HG03571 (cell line): ENCODE results near the gene GTF2F1.
"Not testable (repeated sequence)": the region's sequence is repeated elsewhere in the genome, so short reads cannot be mapped to it uniquely, and the experiment has no call there.

Source experiments
- ATAC-seq: cut with Tn5 transposase; IDR thresholded peaks from one replicate; pipeline ENCODE4 v1.9.1; 2021; ENCODE audit not compliant: unreplicated experiment

Gene GTF2F1

GRCh38 chr19:6417713-6418561 is 25.0 kb upstream of the GTF2F1 start:
- no peak for ATAC-seq

DNA sequence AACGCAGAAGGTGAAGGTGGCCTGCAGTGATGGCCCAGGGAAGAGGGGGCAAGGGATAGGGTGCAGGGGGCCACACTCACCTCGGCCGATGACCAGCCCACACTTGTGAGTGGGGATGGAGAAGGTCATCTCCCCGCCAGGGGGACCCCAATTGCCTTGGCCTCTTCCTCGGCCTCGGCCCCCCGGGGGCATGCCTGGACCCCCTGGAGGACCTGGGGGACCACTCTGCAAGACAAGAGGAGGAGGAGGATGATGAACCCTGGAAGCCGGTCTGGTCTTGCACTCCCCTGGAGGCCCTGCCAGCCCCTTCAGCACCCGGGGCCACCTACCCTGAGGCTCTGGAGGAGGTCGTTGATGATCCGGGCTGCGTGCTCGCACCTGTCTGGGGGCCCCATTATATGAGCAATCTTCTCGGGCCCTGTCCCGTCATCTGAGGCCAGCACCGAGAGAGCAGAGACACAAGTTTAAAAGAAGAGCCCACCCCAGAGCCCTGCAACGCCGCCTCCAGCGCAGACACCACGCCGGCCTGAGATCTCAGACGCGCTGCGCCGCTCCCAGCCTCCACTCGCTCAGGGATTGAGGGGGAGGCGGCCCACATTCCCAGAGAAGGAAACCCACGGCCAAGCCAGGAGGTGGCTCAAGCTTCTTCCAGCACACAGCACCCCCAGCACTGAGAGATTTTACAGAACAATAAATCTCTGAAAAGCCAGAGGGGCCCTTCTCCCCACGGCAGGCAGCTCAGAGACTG is 23.9 kb upstream of the GTF2F1 start:
- no peak for ATAC-seq

DNA sequence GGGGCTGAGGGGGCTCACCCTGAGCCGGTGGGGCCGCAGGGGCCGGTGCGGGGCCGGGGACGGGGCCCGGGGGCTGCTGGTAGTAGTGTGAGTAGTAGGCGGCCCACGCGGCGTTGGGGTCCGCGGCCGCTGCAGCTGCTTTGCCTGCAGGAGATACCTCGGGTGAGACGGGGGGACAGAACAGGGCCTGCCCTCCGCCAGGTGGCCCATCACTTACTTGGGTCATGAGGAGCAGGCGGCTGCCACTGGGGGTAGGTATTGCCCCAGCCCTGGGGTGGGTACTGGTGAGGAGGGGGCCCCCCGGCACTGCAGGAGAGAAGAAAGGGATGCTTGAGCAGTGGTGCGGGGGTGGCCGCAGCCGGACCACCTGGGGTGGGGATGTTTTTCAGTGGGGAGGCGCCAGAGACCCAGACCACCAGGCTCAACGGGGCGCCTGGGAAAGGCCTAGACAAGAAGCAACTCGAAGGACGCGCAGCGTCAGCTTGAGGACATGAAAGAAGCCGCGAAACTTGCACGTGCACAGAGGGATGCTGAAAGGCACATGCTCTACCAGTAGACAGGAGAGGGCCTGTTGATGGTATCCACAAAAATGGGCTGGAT is 22.7 kb upstream of the GTF2F1 start:
- ATAC-seq: no peak

GRCh38 chr19:6414793-6415590 is 22.0 kb upstream of the GTF2F1 start:
- no peak for ATAC-seq

- ATAC-seq: no peak
These were observed 21.0 kb upstream of the GTF2F1 start for GRCh38 chr19:6413721-6414643.

GRCh38 chr19:6413291-6413690 is 20.3 kb upstream of the GTF2F1 start:
- no peak for ATAC-seq

DNA sequence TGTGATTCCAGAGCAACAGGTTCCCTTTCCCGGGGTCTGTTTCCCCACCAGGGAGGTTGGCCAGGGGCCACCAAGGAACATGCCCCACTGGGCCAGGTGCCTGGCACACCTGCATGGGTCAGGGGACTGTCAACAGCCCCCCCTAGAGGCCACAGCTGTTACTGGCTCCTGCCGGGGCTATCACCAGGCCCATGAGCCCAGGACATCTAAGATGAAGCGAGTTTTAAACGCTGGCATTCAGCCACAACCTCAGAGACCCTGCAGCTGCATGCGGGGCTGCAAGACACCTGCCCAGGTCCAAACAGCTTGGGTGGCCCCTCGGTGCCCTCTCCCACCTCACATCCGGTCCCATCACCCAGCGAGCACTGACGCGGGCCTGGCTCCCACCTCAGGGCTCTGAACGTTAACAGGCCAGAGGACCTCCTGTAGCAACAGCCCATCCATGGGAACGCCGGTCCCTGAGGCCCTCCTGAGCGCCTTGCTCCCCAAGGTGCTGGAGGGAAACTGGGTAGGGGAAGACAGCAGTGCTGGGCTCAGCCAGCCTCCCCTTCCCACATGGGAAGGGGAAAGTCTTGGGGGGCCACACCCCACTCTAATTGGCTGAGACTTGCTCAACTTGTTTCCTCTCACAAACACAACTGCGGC is 19.6 kb upstream of the GTF2F1 start:
- no peak for ATAC-seq

DNA sequence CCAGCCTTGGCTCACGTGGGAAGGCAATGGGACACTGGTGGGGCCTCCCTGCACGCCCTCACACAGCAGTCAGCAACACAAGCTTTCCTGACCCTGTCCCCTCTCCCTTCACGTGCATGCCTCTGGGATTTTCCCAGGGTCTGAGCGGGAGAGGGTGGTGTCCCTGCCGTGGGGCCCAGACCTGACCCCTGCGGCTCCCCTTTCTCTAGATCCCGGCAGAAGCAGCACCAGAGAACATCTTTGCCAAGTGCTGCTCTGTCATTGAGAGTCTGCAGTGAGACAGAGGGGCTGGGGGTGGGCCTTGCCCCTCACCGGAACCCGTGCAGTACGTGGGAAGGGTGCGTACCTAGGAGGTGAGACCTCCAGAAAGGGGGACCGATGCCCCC is 19.1 kb upstream of the GTF2F1 start:
- ATAC-seq: no peak

DNA sequence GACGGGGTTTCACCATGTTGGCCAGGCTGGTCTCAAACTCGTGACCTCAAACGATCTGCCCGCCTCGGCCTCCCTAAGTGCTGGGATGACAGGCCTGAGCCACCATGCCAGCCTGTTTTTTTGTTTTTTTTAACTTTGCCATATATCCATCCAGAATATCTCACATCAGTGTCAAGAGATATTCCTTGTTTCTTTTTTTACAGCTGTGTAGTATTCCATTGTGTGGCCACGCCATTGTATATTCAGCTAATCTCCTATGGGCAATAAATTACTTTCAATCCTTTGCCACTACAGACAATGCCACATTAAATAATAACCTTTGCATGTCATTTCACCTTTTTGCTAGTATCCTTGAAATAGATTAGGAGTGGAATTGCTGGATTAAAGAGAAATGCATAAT is 16.4 kb upstream of the GTF2F1 start:
- ATAC-seq: no peak

GRCh38 chr19:6406401-6406800 is 13.4 kb upstream of the GTF2F1 start:
- ATAC-seq: no peak

DNA sequence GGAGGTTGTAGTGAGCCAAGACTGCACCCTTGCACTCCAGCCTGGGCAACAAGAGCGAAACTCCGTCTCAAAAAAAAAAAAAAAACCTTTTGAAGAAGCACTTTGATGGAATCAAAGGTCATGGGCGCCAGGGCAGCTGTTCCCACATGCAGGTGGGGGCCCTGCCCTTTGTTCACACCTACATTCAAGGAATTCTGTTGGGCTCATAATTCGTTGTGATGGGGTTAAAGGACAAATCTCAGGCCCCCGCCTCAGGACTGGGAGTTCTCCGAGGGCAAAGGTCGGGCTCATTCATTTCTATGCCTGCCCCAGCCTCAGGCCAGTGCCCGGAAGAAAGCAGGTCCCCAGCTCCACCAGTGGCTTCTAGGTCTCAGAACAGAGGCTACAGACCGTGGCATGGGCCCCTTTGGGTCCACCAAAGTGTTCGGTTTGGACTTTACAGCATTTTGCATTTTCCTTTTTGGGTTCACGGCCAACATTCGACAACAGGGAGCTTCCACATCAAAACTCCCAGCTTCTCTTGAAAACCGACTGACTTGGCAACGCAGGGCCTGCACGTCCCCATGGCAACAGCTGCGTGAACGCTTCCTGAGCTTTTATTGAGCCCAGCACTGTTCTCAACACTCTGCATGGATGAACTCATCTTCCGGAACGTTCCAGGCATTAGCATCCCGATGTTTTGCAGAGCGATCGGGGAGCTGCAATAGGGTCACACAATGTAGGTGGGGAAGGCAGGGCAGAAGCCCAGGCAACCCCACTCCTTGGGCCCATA is 10.1 kb upstream of the GTF2F1 start:
- no peak for ATAC-seq

DNA sequence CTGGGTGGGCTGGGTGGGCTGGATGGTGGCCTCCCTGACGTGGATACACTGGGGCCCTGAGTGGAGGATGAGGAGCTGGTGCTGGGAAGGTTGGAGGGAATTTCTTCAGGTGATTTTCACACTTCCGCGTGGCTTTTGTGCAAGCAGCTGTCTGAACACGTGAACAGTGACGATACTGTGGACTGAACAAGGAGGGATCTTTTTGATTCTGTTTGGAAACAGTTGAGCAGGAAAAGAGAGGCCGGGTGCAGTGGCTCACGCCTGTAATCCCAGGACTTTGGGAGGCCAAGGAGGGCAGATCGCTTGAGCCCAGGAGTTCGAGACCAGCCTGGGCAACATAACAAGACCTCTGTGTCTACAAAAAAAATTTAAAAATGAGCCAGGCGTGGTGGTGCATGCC is 9.1 kb upstream of the GTF2F1 start:
- no peak for ATAC-seq

GRCh38 chr19:6400062-6400944 is 7.3 kb upstream of the GTF2F1 start:
- ATAC-seq: not testable (repeated sequence)

DNA sequence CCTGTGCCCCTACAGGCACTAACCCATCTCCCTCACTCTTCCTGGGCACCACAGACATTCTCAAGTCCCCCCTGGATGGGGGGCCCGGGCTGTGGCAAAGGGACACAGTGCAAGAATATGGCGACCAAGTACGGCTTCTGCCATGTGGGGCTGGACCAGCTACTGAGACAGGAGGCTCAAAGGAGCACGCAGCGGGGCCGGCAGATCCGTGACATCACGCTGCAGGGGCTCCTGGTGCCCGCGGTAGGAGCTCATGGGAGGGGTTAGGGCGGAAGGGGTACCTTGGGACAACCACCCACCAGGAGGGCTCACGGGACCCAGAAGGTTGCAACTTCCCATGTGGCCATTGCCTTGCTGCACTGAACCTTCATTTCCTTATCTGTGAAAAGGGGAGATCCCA is 3.3 kb upstream of the GTF2F1 start:
- no peak for ATAC-seq

DNA sequence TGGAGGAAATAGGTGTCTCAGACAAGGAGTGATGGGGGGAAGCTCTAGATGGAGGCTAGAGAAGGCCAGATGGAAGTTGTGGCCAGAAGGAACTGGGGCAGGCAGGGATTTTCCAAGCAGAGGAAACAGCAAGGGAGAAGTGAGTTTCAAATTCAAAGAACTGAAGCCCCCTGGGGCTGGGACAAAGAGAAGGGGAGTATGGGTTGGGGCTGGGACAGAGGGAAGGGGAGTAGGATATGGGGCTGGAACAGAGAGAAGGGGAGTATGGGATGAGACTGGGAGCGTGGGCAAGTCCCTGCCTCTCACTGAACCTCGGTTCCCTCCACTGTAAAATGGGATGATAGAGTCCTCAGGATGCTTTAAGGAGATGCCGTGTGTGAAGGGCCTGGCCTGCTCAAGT is 1.9 kb upstream of the GTF2F1 start:
- ATAC-seq: no peak

DNA sequence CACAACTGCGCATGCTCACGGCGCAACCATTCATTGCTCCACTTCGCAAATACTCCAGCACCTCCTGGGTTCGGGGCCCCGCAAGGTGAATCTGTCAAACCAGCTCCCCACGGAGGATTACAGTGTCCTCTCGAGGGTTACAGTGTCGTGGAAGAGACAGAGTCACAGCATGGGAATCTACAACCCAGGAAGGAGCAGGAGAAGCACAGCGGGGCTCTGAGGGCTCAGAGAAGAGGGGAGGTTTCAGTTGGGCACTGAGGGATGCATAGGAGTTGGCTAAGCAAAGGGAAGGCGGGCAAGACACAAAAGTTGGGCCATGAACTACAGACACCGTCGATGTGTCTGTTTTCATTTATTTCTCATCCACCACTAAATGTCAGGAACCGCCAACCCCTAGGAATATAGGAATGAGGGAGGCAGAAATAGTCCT is 1.0 kb upstream of the GTF2F1 start:
- ATAC-seq: no peak

DNA sequence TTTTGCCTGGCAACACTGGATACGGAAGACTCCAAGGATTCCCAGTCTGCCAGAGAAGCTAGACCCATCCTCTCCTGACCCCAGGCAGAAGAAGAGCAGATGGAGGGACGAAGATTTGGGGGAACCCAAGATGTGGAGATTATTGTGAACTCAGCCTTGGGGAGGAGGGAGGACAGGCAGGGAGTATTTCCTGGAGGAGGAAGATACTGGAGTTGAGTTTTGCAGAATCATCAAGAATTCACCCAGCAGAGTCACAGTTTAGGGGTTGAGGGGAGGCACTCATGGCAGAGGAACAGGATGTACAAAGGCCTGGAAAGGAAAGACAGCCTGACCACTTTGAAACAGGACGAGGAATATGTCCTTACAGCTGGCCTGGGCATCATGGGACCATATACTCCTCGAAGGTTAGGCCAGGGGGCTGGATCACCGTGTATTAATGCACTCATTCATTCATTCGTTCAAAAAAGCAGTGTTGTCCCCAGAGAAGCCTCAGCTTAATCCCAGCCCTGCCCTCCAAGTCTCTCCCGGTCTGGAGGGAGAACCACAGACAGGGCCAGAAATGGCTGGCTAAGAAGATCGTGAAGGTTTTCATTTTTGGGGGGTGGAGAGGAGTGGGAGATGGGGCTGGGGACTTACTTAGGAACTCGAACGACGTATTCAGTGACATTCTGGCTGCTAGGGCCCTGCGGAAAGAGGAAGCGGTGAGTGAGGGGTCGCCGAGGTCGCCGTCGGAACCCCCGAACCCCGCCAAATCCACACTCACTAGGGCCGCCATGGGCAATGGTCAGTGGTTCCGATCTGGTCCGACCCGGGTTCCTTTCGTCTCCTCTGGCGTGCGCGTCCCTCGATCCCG is 517 bp downstream of the GTF2F1 start:
- peak; percentile 17 for ATAC-seq
